Ishikawa (cell line): Measurements from ENCODE around the gene BTF3L4.

Experiments used
- CEBPB ChIP-seq: IDR thresholded peaks from 2 replicates; pipeline ENCODE4 v1.6.1; 2012
- EP300 ChIP-seq: IDR thresholded peaks from 2 replicates; pipeline ENCODE4 v1.6.1; 2012; ENCODE audit warnings: borderline replicate concordance
- FOXM1 ChIP-seq: IDR thresholded peaks from 2 replicates; pipeline ENCODE4 v1.6.1; 2012; ENCODE audit warnings: low read depth, borderline replicate concordance
- RAD21 ChIP-seq: IDR thresholded peaks from 2 replicates; pipeline ENCODE4 v1.6.1; 2012; ENCODE audit warnings: low read depth
- REST ChIP-seq: IDR thresholded peaks from 2 replicates; pipeline ENCODE4 v1.6.1; 2012; ENCODE audit warnings: low read depth, mild to moderate bottlenecking
- TAF1 ChIP-seq: IDR thresholded peaks from 2 replicates; pipeline ENCODE4 v1.6.1; 2012; ENCODE audit warnings: low read depth, mild to moderate bottlenecking
- TCF12 ChIP-seq: IDR thresholded peaks from 2 replicates; pipeline ENCODE4 v1.6.1; 2012; ENCODE audit warnings: low read depth
- TEAD4 ChIP-seq: IDR thresholded peaks from 2 replicates; pipeline ENCODE4 v1.6.1; 2012
- YY1 ChIP-seq: IDR thresholded peaks from 2 replicates; pipeline ENCODE4 v1.6.1; 2012; ENCODE audit warnings: low read depth
- ZBTB7A ChIP-seq: IDR thresholded peaks from 2 replicates; pipeline ENCODE4 v1.6.1; 2012; ENCODE audit warnings: low read depth
- TF ChIP-seq, protein P1 (sequence below): IDR thresholded peaks from 2 replicates; pipeline ENCODE4 v1.6.1; 2012

DNA sequence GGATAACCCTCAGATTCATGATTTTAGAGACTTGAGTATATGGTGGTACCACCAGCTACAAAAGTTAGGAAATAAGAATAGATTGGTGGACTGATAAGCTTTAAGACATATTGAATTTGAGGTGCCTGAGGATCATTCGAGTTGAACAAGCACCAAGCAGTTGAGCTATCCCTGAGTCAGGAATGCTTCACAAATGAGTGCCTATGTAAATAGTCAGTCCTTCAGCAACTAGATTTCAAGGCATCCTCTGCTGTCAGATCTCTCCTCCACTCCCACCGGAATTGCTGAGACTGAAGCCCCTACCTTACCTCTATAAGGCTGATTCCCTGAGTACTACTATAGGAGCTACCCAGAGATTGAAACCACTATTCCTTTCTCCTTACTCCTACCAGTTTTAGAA is 7.1 kb downstream of the BTF3L4 start:
- no peak for TF ChIP-seq EP300
- no peak for TF ChIP-seq YY1
- TF ChIP-seq FOXM1, result no peak
- no peak for TF ChIP-seq TCF12
- TF ChIP-seq REST, result no peak
- TF ChIP-seq TEAD4, result no peak
- TF ChIP-seq, protein P1, sequence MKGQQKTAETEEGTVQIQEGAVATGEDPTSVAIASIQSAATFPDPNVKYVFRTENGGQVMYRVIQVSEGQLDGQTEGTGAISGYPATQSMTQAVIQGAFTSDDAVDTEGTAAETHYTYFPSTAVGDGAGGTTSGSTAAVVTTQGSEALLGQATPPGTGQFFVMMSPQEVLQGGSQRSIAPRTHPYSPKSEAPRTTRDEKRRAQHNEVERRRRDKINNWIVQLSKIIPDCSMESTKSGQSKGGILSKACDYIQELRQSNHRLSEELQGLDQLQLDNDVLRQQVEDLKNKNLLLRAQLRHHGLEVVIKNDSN, result no peak
- TF ChIP-seq CEBPB, result no peak
- TF ChIP-seq TAF1, result no peak
- TF ChIP-seq RAD21, result no peak
- TF ChIP-seq ZBTB7A, result no peak
